Measurements from ENCODE around the gene PEX6. TPM values are rescaled to one million over a fixed set of nuclear protein-coding genes. Genes with fewer than 3 reads are reported as not detected.
"Not testable (repeated sequence)": the region's sequence is repeated elsewhere in the genome, so short reads cannot be mapped to it uniquely, and the experiment has no call there.

The PEX6 gene
- total RNA-seq, 1 donor from 2014 or later = 28.9 TPM

DNA sequence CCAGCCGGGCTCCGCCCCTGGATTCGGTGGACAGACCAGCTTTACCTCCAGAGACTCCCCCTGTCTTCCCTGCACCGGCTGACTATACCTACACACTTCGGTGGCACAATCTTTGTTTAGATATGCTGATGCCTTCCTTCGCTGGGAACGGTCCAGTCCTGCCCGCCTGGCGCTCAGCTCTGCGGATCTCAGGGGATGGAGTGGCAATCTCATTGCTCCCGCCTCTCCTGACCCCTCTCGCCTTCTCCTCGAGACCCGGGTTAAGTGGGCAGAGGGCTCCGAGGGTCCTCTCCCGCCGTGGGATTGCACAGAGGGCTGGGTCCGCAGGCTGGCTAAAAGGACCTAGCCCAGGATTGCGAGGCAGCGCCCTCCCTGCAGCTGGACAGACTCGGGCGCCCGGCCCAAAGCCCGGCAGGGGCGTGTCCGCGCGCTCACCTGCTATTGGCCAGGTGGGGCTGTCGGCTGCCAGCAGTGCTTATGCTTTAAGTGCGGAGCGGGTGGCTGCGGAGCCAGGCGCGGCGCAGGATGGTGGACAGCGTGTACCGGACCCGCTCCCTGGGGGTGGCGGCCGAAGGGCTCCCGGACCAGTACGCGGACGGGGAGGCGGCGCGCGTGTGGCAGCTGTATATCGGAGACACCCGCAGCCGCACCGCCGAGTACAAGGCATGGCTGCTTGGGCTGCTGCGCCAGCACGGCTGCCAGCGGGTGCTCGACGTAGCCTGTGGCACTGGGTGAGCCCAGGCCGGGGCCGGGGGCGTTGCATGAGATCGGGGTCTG is 18.6 kb downstream of the PEX6 start, which contains the start of gene GNMT:
GNMT (plus strand) TSS at position 512 of the 777 bp plus-strand sequence; CDS start at position 526, 14 bp downstream.
- Histone ChIP-seq H3K27ac (replicated peaks) (peak within 1 kb of the TSS; percentile 70), H3K9me3 (replicated peaks) (no peaks in the 10 kb centered on the region), H3K4me1 (peaks cover 17% of the 10 kb centered on the region), H3K27me3 (ENCODE audit: low read depth) (no peaks in the 10 kb centered on the region), H3K36me3 (peaks cover 31% of the 10 kb centered on the region), H3K4me3 (peak within 1 kb of the TSS; percentile 71)
- TF ChIP-seq, protein P1, sequence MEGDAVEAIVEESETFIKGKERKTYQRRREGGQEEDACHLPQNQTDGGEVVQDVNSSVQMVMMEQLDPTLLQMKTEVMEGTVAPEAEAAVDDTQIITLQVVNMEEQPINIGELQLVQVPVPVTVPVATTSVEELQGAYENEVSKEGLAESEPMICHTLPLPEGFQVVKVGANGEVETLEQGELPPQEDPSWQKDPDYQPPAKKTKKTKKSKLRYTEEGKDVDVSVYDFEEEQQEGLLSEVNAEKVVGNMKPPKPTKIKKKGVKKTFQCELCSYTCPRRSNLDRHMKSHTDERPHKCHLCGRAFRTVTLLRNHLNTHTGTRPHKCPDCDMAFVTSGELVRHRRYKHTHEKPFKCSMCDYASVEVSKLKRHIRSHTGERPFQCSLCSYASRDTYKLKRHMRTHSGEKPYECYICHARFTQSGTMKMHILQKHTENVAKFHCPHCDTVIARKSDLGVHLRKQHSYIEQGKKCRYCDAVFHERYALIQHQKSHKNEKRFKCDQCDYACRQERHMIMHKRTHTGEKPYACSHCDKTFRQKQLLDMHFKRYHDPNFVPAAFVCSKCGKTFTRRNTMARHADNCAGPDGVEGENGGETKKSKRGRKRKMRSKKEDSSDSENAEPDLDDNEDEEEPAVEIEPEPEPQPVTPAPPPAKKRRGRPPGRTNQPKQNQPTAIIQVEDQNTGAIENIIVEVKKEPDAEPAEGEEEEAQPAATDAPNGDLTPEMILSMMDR (IDR thresholded peaks at IDR 0.05; ENCODE audit: borderline replicate concordance) = no peak
- intact Hi-C loops (cut with micrococcal nuclease) = no loop called here
- DNase-seq = peak; percentile 68

DNA sequence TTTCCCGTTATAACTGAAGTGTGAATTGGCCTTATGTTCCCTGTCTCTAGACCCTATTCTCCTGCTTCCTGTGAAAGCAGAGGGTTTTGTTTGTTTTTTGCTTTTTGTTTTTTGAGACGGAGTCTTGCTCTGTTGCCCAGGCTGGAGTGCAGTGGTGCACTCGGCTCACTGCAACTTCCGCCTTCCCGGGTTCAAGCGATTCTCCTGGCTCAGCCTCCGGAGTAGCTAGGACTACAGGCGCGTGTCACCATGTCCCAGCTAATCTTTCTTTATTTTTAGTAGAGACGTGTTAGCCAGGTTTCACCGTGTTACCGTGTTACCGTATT is 19.1 kb downstream of the PEX6 start:
- H3K4me3 ChIP-seq = peak overlapping the region; percentile 71
- H3K27ac ChIP-seq (replicated peaks) = peak overlapping the region; percentile 70
- H3K9me3 ChIP-seq (replicated peaks) = no peaks in the 10 kb centered on the region
- H3K36me3 ChIP-seq = peaks cover 26% of the 10 kb centered on the region
- TF ChIP-seq, protein P1 (IDR thresholded peaks at IDR 0.05; ENCODE audit: borderline replicate concordance) = no peak
- H3K27me3 ChIP-seq (ENCODE audit: low read depth) = no peaks in the 10 kb centered on the region
- peaks cover 17% of the 10 kb centered on the region for H3K4me1 ChIP-seq
- intact Hi-C loops (cut with micrococcal nuclease) = no loop called here
- DNase-seq = no peak

- TF ChIP-seq, protein P1 (IDR thresholded peaks at IDR 0.05; ENCODE audit: borderline replicate concordance) = no peak
- intact Hi-C loops (cut with micrococcal nuclease) = no loop called here
Measured at GRCh38 chr6:42958125-42958524, 20.9 kb downstream of the PEX6 start.

DNA sequence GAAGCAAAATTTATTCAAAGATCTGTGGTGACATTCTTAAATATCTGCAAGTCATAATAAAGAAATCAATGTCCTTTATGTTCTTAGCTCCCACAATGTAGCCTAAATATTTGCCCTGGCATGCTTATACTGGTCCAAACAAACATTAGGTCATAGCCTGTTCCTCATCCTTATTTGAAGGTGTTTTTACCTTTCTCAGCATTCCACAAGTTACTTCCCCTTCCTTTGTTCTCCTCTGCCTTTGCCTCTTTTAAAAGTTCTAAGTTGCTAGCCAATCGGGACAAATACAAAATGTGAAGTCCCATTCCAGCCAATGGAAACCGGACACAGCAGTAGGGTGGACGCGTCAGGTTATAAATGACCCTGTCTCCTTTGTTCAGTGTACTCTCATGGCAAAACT is 24.6 kb downstream of the PEX6 start:
- H3K4me1 ChIP-seq; H3K27ac ChIP-seq (replicated peaks); H3K9me3 ChIP-seq (replicated peaks); H3K4me3 ChIP-seq; intact Hi-C loops (cut with micrococcal nuclease); DNase-seq; H3K27me3 ChIP-seq (ENCODE audit: low read depth); H3K36me3 ChIP-seq: not testable (repeated sequence)

More at GRCh38 chr6:42958125-42958524, 20.9 kb downstream of the PEX6 start:
- Histone ChIP-seq H3K27ac (replicated peaks) (no peak overlapping the region), H3K4me1 (peaks cover 17% of the 10 kb centered on the region), H3K9me3 (replicated peaks) (no peaks in the 10 kb centered on the region), H3K27me3 (ENCODE audit: low read depth) (no peaks in the 10 kb centered on the region), H3K4me3 (no peak overlapping the region), H3K36me3 (peaks cover 10% of the 10 kb centered on the region)
- no peak for DNase-seq

- H3K27ac ChIP-seq (replicated peaks) = no peak overlapping the region
- TF ChIP-seq, protein P1 (IDR thresholded peaks at IDR 0.05; ENCODE audit: borderline replicate concordance) = no peak
- DNase-seq = no peak
- H3K4me1 ChIP-seq = no peaks in the 10 kb centered on the region
- H3K36me3 ChIP-seq = no peaks in the 10 kb centered on the region
- H3K9me3 ChIP-seq (replicated peaks) = no peaks in the 10 kb centered on the region
- no peaks in the 10 kb centered on the region for H3K27me3 ChIP-seq (ENCODE audit: low read depth)
- H3K4me3 ChIP-seq = no peak overlapping the region
- intact Hi-C loops (cut with micrococcal nuclease) = no loop called here
Measured at GRCh38 chr6:42952389-42952788, 26.6 kb downstream of the PEX6 start.

DNA sequence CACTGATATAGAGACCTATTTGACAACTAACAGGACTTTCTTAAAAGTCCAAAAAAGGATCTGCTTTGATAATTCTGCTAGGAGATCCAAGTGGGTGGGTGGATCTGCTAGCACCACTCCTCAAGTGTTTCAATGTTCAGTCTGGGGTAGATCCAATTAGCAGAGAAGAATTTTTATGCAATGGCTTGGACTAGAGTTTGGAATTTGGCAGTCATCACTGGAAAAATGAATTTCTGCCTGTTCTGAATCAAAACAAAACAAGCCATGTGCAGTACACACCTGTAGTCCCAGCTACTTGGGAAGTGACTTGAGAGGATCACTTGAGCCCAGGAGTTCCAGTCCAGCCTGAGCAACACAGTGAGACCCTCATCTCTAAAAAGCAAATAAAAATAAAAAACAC is 31.0 kb downstream of the PEX6 start:
- TF ChIP-seq, protein P1 (IDR thresholded peaks at IDR 0.05; ENCODE audit: borderline replicate concordance) = no peak
- intact Hi-C loops (cut with micrococcal nuclease) = no loop called here
- DNase-seq = no peak
- Histone ChIP-seq H3K9me3 (replicated peaks) (no peaks in the 10 kb centered on the region), H3K36me3 (no peaks in the 10 kb centered on the region), H3K4me3 (no peak overlapping the region), H3K4me1 (no peaks in the 10 kb centered on the region), H3K27me3 (ENCODE audit: low read depth) (no peaks in the 10 kb centered on the region), H3K27ac (replicated peaks) (no peak overlapping the region)

Measured in left ventricle myocardium inferior (tissue), 1 donor.